B cell (primary cell): ENCODE measurements around the gene JSRP1. TPM values are rescaled to one million over a fixed set of nuclear protein-coding genes. Genes with fewer than 3 reads are reported as not detected.

Source experiments
- ATAC-seq: fragments of 200-7000 bp; cut with Tn5 transposase; one replicate; pipeline ENCODE4 v1.10.0; 2021; ENCODE audit warnings: low read depth, mild to moderate bottlenecking, moderate number of reproducible peaks, moderate library complexity
- CTCF ChIA-PET: fragments of 350-600 bp; sonication (Branson Sonifier 250); formaldehyde crosslinking; loops from one replicate; lab custom pipeline; 2021; ENCODE audit warnings: antibody characterized with exemption, inconsistent platforms; lab: Charles Lee
- POLR2A ChIA-PET: fragments of 350-600 bp; sonication (Branson Sonifier 250); formaldehyde crosslinking; loops from one replicate; lab custom pipeline; 2021; ENCODE audit warnings: antibody characterized with exemption; lab: Charles Lee
- DNase-seq: peaks from one replicate; pipeline ENCODE4 v3.0.0; 2013
- H2AFZ ChIP-seq: 2 replicates; pipeline ENCODE4 v1.6.1; 2012; ENCODE audit warnings: mild to moderate bottlenecking, low read depth, low read length; ENCODE audit not compliant: insufficient read depth, poor library complexity, severe bottlenecking
- H3K27ac ChIP-seq, 2 donors: 1 replicate in 1 of 2; 2 replicates in 1 of 2; pipeline ENCODE4 v1.5.1; 2012 to 2013; ENCODE audit warnings: low read length in 2 of 2, mild to moderate bottlenecking in 2 of 2, moderate library complexity in 1 of 2
- H3K27me3 ChIP-seq, 4 experiments: fragments of 200-600 bp in 1 of 4; sonication (generic) in 1 of 4; replicated peaks in 1 of 4; 1 replicate in 2 of 4; 2 replicates in 2 of 4; pipeline versions ENCODE4 v1.6.1 to v1.7.0; 2013 to 2016; ENCODE audit warnings: low read length in 3 of 4, mild to moderate bottlenecking in 2 of 4, mixed read lengths in 1 of 4, moderate library complexity in 1 of 4; ENCODE audit not compliant: insufficient read depth in 4 of 4, control insufficient read depth in 3 of 4; ENCODE audit errors: control extremely low read depth in 1 of 4
- H3K36me3 ChIP-seq, 2 experiments: replicated peaks in 1 of 2; 1 replicate in 1 of 2; 2 replicates in 1 of 2; pipeline versions ENCODE4 v1.6.1 to v1.7.1; 2013; ENCODE audit warnings: low read length in 1 of 2; ENCODE audit not compliant: insufficient read depth in 2 of 2, control insufficient read depth in 1 of 2; ENCODE audit errors: control extremely low read depth in 1 of 2, extremely low read depth in 1 of 2
- H3K4me1 ChIP-seq, 2 donors: fragments of 200-600 bp in 1 of 2; sonication (generic) in 1 of 2; 1 replicate in 1 of 2; 2 replicates in 1 of 2; pipeline versions ENCODE4 v1.5.1 to v1.6.1; 2013 to 2017; ENCODE audit warnings: low read length in 2 of 2; ENCODE audit not compliant: control insufficient read depth in 2 of 2, insufficient read depth in 2 of 2
- H3K4me2 ChIP-seq: replicated peaks from 2 replicates; pipeline ENCODE3; 2012; ENCODE audit warnings: mild to moderate bottlenecking, low read depth, low read length; ENCODE audit not compliant: poor library complexity, severe bottlenecking
- H3K4me3 ChIP-seq, 5 experiments: fragments of 200-600 bp in 1 of 5; sonication (generic) in 1 of 5; 1 replicate in 3 of 5; 2 replicates in 2 of 5; pipeline versions ENCODE4 v1.5.1 to v1.7.0; 2011 to 2016; ENCODE audit warnings: low read length in 4 of 5, mild to moderate bottlenecking in 4 of 5, low read depth in 2 of 5, control low read depth in 1 of 5, moderate library complexity in 1 of 5; ENCODE audit not compliant: insufficient read depth in 1 of 5; ENCODE audit errors: control extremely low read depth in 1 of 5, extremely low read depth in 1 of 5
- H3K79me2 ChIP-seq: fragments of 200-600 bp; sonication (generic); one replicate; pipeline ENCODE4 v1.6.0; 2016; ENCODE audit warnings: low read length; ENCODE audit not compliant: control insufficient read depth, insufficient read depth
- H3K9ac ChIP-seq: fragments of 200-600 bp; sonication (generic); 2 replicates; pipeline ENCODE4 v1.6.1; 2017; ENCODE audit warnings: mild to moderate bottlenecking, low read length, moderate library complexity
- H3K9me3 ChIP-seq, 3 donors: one replicate each; pipeline versions ENCODE4 v1.6.1 to v1.7.1; 2013; ENCODE audit warnings: low read length in 2 of 3; ENCODE audit not compliant: control insufficient read depth in 2 of 3, insufficient read depth in 1 of 3; ENCODE audit errors: control extremely low read depth in 1 of 3
- H4K20me1 ChIP-seq: 2 replicates; pipeline ENCODE4 v1.6.0; 2012; ENCODE audit warnings: mild to moderate bottlenecking, low read length; ENCODE audit not compliant: insufficient read depth, control insufficient read depth, poor library complexity, severe bottlenecking
- H3K27ac Mint-ChIP-seq: one replicate; pipeline ENCODE4 v1.8.0; 2021; ENCODE audit warnings: mixed read lengths
- H3K27me3 Mint-ChIP-seq: one replicate; pipeline ENCODE4 v1.8.0; 2021; ENCODE audit warnings: mixed read lengths
- H3K4me1 Mint-ChIP-seq: one replicate; pipeline ENCODE4 v1.8.0; 2021; ENCODE audit warnings: mixed read lengths
- H3K4me3 Mint-ChIP-seq: one replicate; pipeline ENCODE4 v1.8.0; 2021; ENCODE audit warnings: mixed read lengths
- H3K9me3 Mint-ChIP-seq: one replicate; pipeline ENCODE4 v1.8.0; 2022; ENCODE audit warnings: mixed read lengths; ENCODE audit not compliant: insufficient read depth
- CTCF ChIP-seq: fragments of 200-600 bp; IDR thresholded peaks from one replicate; pipeline ENCODE4 v1.8.0; 2022; ENCODE audit warnings: antibody characterized with exemption, mild to moderate bottlenecking
- EZH2 ChIP-seq: IDR thresholded peaks from 2 replicates; pipeline ENCODE4 v1.6.1; 2012; ENCODE audit warnings: borderline replicate concordance, low read depth, mild to moderate bottlenecking, moderate library complexity, low read length; ENCODE audit not compliant: insufficient read depth, poor library complexity, severe bottlenecking
- WGBS: methylation state at CpG from one replicate; pipeline ENCODE4 v1.1.5; 2013; ENCODE audit warnings: missing lambda C conversion rate; ENCODE audit not compliant: insufficient coverage; 5-methylcytosine and 5-hydroxymethylcytosine counted together
- intact Hi-C: fragments of 100-400 bp; cut with micrococcal nuclease; formaldehyde crosslinking; loops from one replicate; pipeline ENCODE4 v1.10.0; 2022
- polyA plus RNA-seq: library from polyadenylated mRNA; depleted of rRNA; stranded (reverse); fragments of >200 nt; gene quantifications from 2 replicates; pipeline ENCODE4 v1.2.3, GENCODE V29; 2012
- total RNA-seq, 2 donors: library from RNA; stranded (reverse); fragments of 120-200 nt in 1 of 2; gene quantifications; 1 replicate in 1 of 2; 2 replicates in 1 of 2; pipeline versions ENCODE4 v1.2.3 to v1.2.4, GENCODE V29; 2013 to 2022

JSRP1 gene
- total and polyA plus RNA-seq, 2 donors (not counting 1 experiment from before 2014, with no cell fraction given): 2.1 to 3.0 TPM

DNA sequence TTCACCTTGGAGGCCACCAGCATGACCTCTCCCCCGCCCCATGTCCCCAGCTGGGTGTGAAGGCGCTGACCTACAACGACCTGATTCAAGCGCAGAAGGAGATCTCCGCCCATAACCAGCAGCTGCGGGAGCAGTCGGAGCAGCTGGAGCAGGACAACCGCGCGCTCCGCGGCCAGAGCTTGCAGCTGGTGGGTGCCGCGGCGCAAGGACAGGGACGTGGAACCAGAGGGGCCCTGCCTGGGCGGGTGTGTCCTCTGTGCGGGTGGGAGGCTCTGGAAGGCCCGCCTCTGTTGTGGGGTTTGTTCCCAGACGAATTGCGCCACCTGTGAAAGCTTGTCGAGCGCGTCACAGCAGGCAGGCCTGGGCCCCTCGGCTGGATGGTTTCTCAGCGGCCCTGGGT lies 42.4 kb downstream of the JSRP1 start:
- 96% methylated on average over 26 of the region's 26 CpGs for WGBS
- POLR2A ChIA-PET: no interaction called here
- H3K9ac ChIP-seq: no peak overlapping the region

More for the DNA sequence above, 42.4 kb downstream of the JSRP1 start:
- Histone ChIP-seq H2AFZ (no peak overlapping the region), H4K20me1 (peaks cover 24% of the 10 kb centered on the region), H3K36me3 (peaks cover 0 to 77% of the 10 kb centered on the region in 2 experiments), H3K4me3 (no peak overlapping the region), H3K4me1 (no peaks in the 10 kb centered on the region), H3K27ac (no peak overlapping the region), H3K9me3 (no peaks in the 10 kb centered on the region), H3K27me3 (no peaks in the 10 kb centered on the region), H3K4me2 (no peak overlapping the region), H3K79me2 (peaks cover 38% of the 10 kb centered on the region)
- TF ChIP-seq EZH2 (no peak), CTCF (no peak)
- H3K27ac Mint-ChIP-seq: no peak overlapping the region
- CTCF ChIA-PET: interaction anchor here (1.1 to 1.3 kb wide), 2 partner anchors 179 to 435 kb away, joined by 3 read pairs; no protein-coding TSS in a partner anchor
- no peak overlapping the region for H3K4me3 Mint-ChIP-seq
- DNase-seq (no peak), ATAC-seq (no peak)
- peaks cover 5% of the 10 kb centered on the region for H3K4me1 Mint-ChIP-seq
- no peaks in the 10 kb centered on the region for H3K27me3 Mint-ChIP-seq
- intact Hi-C loops: no loop called here
- no peaks in the 10 kb centered on the region for H3K9me3 Mint-ChIP-seq
